K562 (cell line): Measurements from ENCODE around the gene SLC25A14. TPM values are rescaled to one million over a fixed set of nuclear protein-coding genes. Genes with fewer than 3 reads are reported as not detected.

ENCODE experiments used
- ARID1B ChIP-seq: fragments of 450-650 bp; IDR thresholded peaks from 2 replicates; pipeline ENCODE4 v1.6.1; 2016; ENCODE audit warnings: antibody characterized with exemption, mild to moderate bottlenecking, inconsistent platforms
- CBFA2T3 ChIP-seq: fragments of 450-650 bp; IDR thresholded peaks from 2 replicates; pipeline ENCODE4 v1.6.1; 2017
- CCAR2 ChIP-seq: fragments of 200-400 bp; formaldehyde crosslinking; IDR thresholded peaks from 2 replicates; pipeline ENCODE4 v1.6.1; 2017; ENCODE audit warnings: mild to moderate bottlenecking, low read depth, low read length
- DPF2 ChIP-seq: fragments of 450-650 bp; IDR thresholded peaks from 2 replicates; pipeline ENCODE4 v1.6.1; 2016
- EGR1 ChIP-seq: fragments of 450-650 bp; conservative IDR thresholded peaks from 2 replicates; pipeline ENCODE4 v1.6.1; 2017; ENCODE audit warnings: mild to moderate bottlenecking
- HMBOX1 ChIP-seq: sonication (generic); IDR thresholded peaks from 2 replicates; pipeline ENCODE4 v1.6.1; 2016
- KDM1A ChIP-seq, 2 experiments: fragments of 450-650 bp; IDR thresholded peaks; 2 replicates each; pipeline ENCODE4 v1.6.1; 2016; ENCODE audit warnings: mild to moderate bottlenecking in 2 of 2
- POLR2AphosphoS5 ChIP-seq: IDR thresholded peaks from 2 replicates; pipeline ENCODE4 v1.6.1; 2011; ENCODE audit warnings: mild to moderate bottlenecking, low read depth, low read length, moderate library complexity; ENCODE audit not compliant: control insufficient read depth, insufficient read depth
- SMARCA4 ChIP-seq: fragments of 450-650 bp; IDR thresholded peaks from 2 replicates; pipeline ENCODE4 v1.6.1; 2016
- SREBF1 ChIP-seq: fragments of 150-350 bp; IDR thresholded peaks from 2 replicates; pipeline ENCODE4 v1.6.1; 2014; ENCODE audit warnings: antibody characterized with exemption, low read depth, low read length, borderline replicate concordance
- TCF3 ChIP-seq: sonication (generic); formaldehyde crosslinking; IDR thresholded peaks from 2 replicates; pipeline ENCODE4 v1.4.0; 2020; ENCODE audit warnings: mild to moderate bottlenecking, missing genetic modification reagents
- TRIM24 ChIP-seq, 2 experiments: fragments of 450-650 bp; IDR thresholded peaks; 2 replicates each; pipeline ENCODE4 v1.6.1; 2016
- VEZF1 ChIP-seq: fragments of 200-800 bp; sonication (Bioruptor generic); IDR thresholded peaks from 2 replicates; pipeline ENCODE4 v1.6.1; 2017; ENCODE audit warnings: missing genetic modification characterization, missing compliant biosample characterization
- ZNF592 ChIP-seq: fragments of 450-650 bp; IDR thresholded peaks from 2 replicates; pipeline ENCODE4 v1.6.1; 2017; ENCODE audit warnings: antibody characterized with exemption, mild to moderate bottlenecking
- ZNF609 ChIP-seq: sonication (generic); formaldehyde crosslinking; IDR thresholded peaks from 2 replicates; pipeline ENCODE4 v1.8.1; 2023; ENCODE audit warnings: missing genetic modification reagents, mild to moderate bottlenecking, borderline replicate concordance
- ZNF740 ChIP-seq, 3 experiments: fragments of 200-800 bp in 1 of 3; sonication (Bioruptor generic) in 1 of 3; sonication (generic) in 1 of 3; formaldehyde crosslinking in 1 of 3; IDR thresholded peaks; 2 replicates each; pipeline versions ENCODE4 v1.6.1 to v1.8.0; 2016 to 2022; ENCODE audit warnings: mild to moderate bottlenecking in 2 of 3, missing compliant biosample characterization in 2 of 3, missing genetic modification characterization in 2 of 3, missing genetic modification reagents in 1 of 3
- polyA plus RNA-seq, 8 experiments: library from polyadenylated mRNA; depleted of rRNA in 4 of 8; stranded (reverse) in 5 of 8; unstranded in 3 of 8; fragments of >200 nt; fragmentation: Nextera tagmentation in 2 of 8; fragmentation: Illumina TruSeq in 1 of 8; extraction: Ambion mirVana in 2 of 8; extraction: Trizol in 1 of 8; gene quantifications; 2 replicates each; pipeline versions ENCODE4 v1.2.1 to v1.2.3, GENCODE V29; 2011 to 2014; ENCODE audit warnings: inconsistent platforms in 1 of 8, missing spikeins in 1 of 8
- total RNA-seq, 7 experiments: library from RNA; depleted of rRNA in 6 of 7; stranded (reverse); fragments of >200 nt in 6 of 7; fragmentation: Illumina TruSeq in 2 of 7; extraction: Trizol in 2 of 7; gene quantifications; 2 replicates each; pipeline versions ENCODE4 v1.2.1 to v1.2.3, GENCODE V29; 2011 to 2021; ENCODE audit warnings: low replicate concordance in 1 of 7

SLC25A14 gene
- total and polyA plus RNA-seq, 9 of the 15 experiments (the other 6 are each of a cell fraction or from before 2014, with no cell fraction given) = 9.5 to 33.3 (median 15.8) TPM

- peak; percentile 70 for TF ChIP-seq ZNF592
- peak; percentile 65; the same call in 1 of the 2 replicates for TF ChIP-seq POLR2AphosphoS5
- TF ChIP-seq ARID1B = peak; percentile 64
- no peak for TF ChIP-seq SREBF1
- TF ChIP-seq TCF3 = peak; percentile 79
- TF ChIP-seq DPF2 = peak; percentile 57; the same call in 1 of the 2 replicates
- 0 out of 2 replicates have a peak, but pooled peaks have one; percentile 20 for TF ChIP-seq VEZF1 (CRISPR knock-in tag)
- 0 out of 4 replicates have a peak, but pooled peaks of 1 of the 2 experiments have one; percentile 13 for TF ChIP-seq TRIM24 (IDR thresholded peaks at IDR 0.05)
- no peak for TF ChIP-seq ZNF609 (CRISPR knock-in tag)
- peak; percentile 60; the same call in 1 of the 2 replicates for TF ChIP-seq HMBOX1
- TF ChIP-seq CBFA2T3 = peak; percentile 82
- 0 out of 2 replicates have a peak, but pooled peaks have one; percentile 29 for TF ChIP-seq SMARCA4
- TF ChIP-seq KDM1A (IDR thresholded peaks at IDR 0.05) = peak; percentile 37 to 66; a peak in 3 of 4 replicates
- TF ChIP-seq EGR1 = peak; percentile 63
- TF ChIP-seq CCAR2 = no peak
- TF ChIP-seq ZNF740 (CRISPR knock-in tag; IDR thresholded peaks at IDR 0.05) = no peak
- TF ChIP-seq ZNF740 (tag; IDR thresholded peaks at IDR 0.05) = no peak
Observed at GRCh38 chrX:130418066-130418465, 78.3 kb downstream of the SLC25A14 start (continued).
